ENCODE results near the gene TREML1. TPM values are rescaled to one million over a fixed set of nuclear protein-coding genes. Genes with fewer than 3 reads are reported as not detected.

Gene TREML1
- polyA plus RNA-seq, 1 experiment = not detected

DNA sequence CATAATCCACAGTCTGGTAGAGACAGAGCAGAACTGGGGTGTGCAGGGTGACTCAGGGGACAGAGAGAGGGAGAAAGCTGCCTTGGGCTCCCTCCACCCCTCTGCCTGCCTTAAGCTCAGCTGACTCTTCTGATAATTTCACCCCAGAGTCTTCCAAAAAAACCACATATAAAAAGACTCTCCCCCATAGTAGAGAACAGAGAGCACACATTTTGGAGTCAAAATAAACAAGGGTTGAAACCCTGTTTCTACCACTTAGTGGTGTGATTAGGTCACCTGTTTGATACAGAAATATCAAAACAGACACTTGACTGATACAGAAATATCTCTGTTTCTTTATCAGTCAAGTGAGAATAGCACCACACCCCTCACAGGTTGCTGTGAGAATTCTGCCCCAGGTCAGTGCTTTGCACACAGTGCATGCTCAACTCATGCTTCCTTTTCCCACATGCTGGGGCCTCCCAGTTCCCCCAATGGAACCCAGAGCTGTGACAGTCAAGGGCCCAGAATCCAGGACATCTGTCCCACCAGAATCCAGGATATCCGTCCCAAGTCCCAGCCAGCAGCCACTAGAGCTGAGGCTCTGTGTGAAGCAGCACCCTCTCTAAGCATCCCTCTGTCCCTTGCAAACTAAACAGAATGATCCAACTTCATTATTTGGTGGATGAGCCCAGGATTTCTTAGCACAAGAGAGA, 45.6 kb upstream of the TREML1 start:
- CTCF ChIA-PET = interaction anchor here (1.0 kb wide), 1 partner anchor 79 kb away, joined by 3 read pairs; no protein-coding TSS in a partner anchor
- POLR2A ChIA-PET = no interaction called here

DNA sequence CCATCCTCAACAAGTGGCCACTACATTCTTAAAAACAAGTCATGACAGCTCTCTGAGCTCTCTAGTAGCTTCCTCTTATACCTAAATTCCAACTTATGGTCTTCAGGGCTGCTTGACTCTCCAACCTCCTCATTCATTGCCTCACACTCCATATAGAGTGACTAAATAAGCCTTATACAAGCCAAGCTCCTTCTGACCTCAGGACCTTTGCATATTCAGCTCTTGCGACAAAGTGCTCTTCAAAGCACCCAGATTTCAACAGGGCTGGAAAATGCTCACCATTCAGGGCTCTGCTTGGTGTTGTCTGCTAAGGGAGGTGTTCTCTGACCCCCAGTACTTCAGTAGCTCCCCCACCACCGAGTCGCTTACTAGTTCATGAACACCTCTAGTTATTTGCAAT, 43.1 kb upstream of the TREML1 start:
- H3K4me3 ChIP-seq (ENCODE audit: low read depth, low read length) = no peak overlapping the region
- TF ChIP-seq, protein P1, sequence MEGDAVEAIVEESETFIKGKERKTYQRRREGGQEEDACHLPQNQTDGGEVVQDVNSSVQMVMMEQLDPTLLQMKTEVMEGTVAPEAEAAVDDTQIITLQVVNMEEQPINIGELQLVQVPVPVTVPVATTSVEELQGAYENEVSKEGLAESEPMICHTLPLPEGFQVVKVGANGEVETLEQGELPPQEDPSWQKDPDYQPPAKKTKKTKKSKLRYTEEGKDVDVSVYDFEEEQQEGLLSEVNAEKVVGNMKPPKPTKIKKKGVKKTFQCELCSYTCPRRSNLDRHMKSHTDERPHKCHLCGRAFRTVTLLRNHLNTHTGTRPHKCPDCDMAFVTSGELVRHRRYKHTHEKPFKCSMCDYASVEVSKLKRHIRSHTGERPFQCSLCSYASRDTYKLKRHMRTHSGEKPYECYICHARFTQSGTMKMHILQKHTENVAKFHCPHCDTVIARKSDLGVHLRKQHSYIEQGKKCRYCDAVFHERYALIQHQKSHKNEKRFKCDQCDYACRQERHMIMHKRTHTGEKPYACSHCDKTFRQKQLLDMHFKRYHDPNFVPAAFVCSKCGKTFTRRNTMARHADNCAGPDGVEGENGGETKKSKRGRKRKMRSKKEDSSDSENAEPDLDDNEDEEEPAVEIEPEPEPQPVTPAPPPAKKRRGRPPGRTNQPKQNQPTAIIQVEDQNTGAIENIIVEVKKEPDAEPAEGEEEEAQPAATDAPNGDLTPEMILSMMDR (IDR thresholded peaks at IDR 0.05; ENCODE audit: insufficient read depth, low read depth, low read length) = no peak
- ChIA-PET CTCF (interaction anchor here (0.9 to 1.5 kb wide), 5 partner anchors 9 to 122 kb away, joined by 3 to 4 read pairs (median 4); no protein-coding TSS in a partner anchor), POLR2A (no interaction called here)
- no peaks in the 10 kb centered on the region for H3K36me3 ChIP-seq (ENCODE audit: control insufficient read depth, insufficient read depth, low read length)
- no peak for DNase-seq (ENCODE audit: low read depth)
- peaks cover 3% of the 10 kb centered on the region; the same call in 1 of the 2 replicates for H3K27me3 ChIP-seq (ENCODE audit: control insufficient read depth, insufficient read depth, low read length)

More for the DNA sequence above, 45.6 kb upstream of the TREML1 start:
- Histone ChIP-seq H3K36me3 (ENCODE audit: control insufficient read depth, insufficient read depth, low read length) (no peaks in the 10 kb centered on the region), H3K4me3 (ENCODE audit: low read depth, low read length) (no peak overlapping the region), H3K27me3 (ENCODE audit: control insufficient read depth, insufficient read depth, low read length) (peaks cover 3% of the 10 kb centered on the region; the same call in 1 of the 2 replicates)
- no peak for DNase-seq (ENCODE audit: low read depth)
- TF ChIP-seq, protein P1 (IDR thresholded peaks at IDR 0.05; ENCODE audit: insufficient read depth, low read depth, low read length) = no peak

DNA sequence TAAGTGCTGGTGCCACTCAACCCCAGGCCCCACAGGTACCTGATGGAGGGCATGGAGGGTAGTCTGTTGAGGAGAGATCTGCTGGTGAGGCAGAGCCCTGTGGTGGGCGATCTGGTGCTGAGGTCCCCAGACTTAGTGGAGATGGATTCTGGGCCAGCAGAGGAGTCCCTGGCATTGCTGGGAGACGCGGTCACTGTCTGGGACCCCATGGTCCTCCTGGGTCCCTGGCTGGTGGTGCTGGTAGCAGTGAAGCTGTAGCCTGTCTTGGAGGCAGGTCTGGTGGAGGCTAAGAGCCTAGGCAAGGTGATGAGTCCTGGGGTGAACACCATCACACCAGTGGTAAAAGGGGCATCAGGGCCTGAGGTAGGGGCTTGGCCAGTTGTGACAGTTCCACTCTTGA, 40.2 kb upstream of the TREML1 start:
- Histone ChIP-seq H3K4me3 (ENCODE audit: low read depth, low read length) (no peak overlapping the region), H3K36me3 (ENCODE audit: control insufficient read depth, insufficient read depth, low read length) (no peaks in the 10 kb centered on the region), H3K27me3 (ENCODE audit: control insufficient read depth, insufficient read depth, low read length) (no peaks in the 10 kb centered on the region; the same call in 1 of the 2 replicates)
- no peak for DNase-seq (ENCODE audit: low read depth)
- ChIA-PET CTCF (no interaction called here), POLR2A (no interaction called here)
- TF ChIP-seq, protein P1 (IDR thresholded peaks at IDR 0.05; ENCODE audit: insufficient read depth, low read depth, low read length) = no peak

DNA sequence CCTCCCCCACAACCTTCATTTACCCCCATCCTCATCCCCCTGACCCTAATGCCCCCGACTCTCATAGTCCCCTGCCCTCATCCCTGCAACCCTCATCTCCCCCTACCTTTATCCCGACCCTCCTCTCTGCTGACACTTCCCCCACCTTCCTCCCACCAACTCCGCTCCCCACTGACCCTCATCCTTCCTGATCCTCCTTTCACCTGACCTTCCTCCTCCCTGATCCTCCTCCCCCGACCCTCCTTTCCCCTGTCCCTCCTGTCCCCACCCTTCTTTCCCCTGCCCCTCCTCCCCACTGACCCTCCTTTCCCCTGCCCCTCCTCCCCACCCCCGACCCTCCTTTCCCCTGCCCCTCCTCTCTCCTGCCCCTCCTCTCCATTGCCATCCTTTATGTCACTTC, 39.7 kb upstream of the TREML1 start:
- CTCF ChIA-PET = no interaction called here
- no peak for DNase-seq (ENCODE audit: low read depth)

DNA sequence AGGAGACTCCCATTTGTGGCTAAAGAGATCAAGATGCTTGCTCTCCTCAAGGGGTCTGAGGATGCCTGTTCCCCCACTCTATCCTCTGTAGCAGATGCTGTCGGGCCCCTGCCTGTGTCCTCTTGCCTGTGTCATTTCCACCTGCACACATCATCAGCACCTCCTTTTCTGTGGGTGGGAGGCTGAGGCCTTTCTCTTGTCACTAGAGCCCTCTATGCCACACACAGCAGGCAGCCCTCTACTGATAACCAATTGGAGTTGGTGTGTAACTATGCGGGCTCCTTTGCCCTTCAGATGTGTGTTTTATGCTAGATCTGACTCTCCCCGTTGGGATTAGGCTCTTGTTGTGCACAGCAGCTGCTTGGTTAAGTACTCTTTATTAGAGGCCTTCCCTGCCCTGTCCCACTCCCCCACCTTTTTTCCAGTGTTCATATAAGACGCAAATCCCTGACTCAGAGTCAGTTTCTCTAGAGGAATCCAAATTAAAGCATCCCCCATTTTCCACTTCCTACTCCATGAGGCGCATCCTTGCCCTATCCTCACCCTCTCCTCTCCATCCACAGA, 39.1 kb upstream of the TREML1 start:
- Histone ChIP-seq H3K27me3 (ENCODE audit: control insufficient read depth, insufficient read depth, low read length) (no peaks in the 10 kb centered on the region; the same call in 1 of the 2 replicates), H3K36me3 (ENCODE audit: control insufficient read depth, insufficient read depth, low read length) (no peaks in the 10 kb centered on the region), H3K4me3 (ENCODE audit: low read depth, low read length) (no peak overlapping the region)
- no peak for DNase-seq (ENCODE audit: low read depth)
- TF ChIP-seq, protein P1 (IDR thresholded peaks at IDR 0.05; ENCODE audit: insufficient read depth, low read depth, low read length) = no peak
- ChIA-PET POLR2A (no interaction called here), CTCF (interaction anchor here (2.0 kb wide), 1 partner anchor 126 kb away, joined by 15 read pairs; no protein-coding TSS in a partner anchor)

More for the DNA sequence above, 39.7 kb upstream of the TREML1 start:
- H3K4me3 ChIP-seq (ENCODE audit: low read depth, low read length) = no peak overlapping the region
- TF ChIP-seq, protein P1 (IDR thresholded peaks at IDR 0.05; ENCODE audit: insufficient read depth, low read depth, low read length) = no peak
- H3K36me3 ChIP-seq (ENCODE audit: control insufficient read depth, insufficient read depth, low read length) = no peaks in the 10 kb centered on the region
- POLR2A ChIA-PET = no interaction called here
- no peaks in the 10 kb centered on the region; the same call in 1 of the 2 replicates for H3K27me3 ChIP-seq (ENCODE audit: control insufficient read depth, insufficient read depth, low read length)

All from BJ (cell line).